ENCODE data around the gene VPS54. TPM values are rescaled to one million over a fixed set of nuclear protein-coding genes. Genes with fewer than 3 reads are reported as not detected.

The VPS54 gene
- total RNA-seq, 2 experiments from 2014 or later: 13.4 to 14.3 TPM

DNA sequence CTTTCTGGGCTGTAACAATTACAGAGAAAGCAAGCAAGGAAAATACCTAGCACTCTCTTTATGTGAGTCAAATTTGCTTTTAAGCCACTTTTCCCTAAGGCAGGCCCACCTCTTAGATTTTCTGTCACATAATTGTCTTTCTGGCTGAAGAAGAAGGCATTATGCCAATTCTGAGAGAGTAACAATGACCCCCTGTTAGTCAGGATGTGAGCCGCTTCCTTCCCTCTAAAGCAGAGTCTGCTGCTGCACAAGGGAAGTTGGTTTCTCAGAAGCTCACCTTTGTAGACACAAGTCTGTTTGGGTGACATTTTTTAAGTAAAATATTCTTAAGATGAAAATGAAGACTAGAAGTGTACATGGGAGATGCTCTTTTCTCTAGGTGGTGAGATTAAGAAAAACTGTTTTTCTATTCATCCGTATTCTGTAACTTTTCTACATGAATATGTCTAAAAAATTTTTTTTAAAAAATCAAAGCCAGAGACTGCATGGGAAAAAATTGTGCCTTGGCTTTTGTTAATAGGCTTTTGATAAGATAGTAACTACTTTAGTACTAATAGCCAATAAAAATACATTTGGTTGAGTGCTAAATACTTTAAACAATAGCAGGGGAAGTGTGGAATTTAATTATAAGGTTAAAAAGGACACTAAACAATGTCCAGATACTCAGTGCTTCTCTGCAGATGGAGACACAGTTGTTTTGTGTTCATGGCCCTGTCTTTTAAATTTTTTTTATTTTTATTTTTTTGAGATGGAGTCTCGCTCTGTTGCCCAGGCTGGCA lies 33.4 kb upstream of the VPS54 start:
- Mint-ChIP-seq H3K9me3 (ENCODE audit: insufficient read depth) (no peaks in the 10 kb centered on the region), H3K4me1 (ENCODE audit: low read depth) (peaks cover 40% of the 10 kb centered on the region), H3K36me3 (ENCODE audit: low read depth) (no peaks in the 10 kb centered on the region), H3K27me3 (ENCODE audit: low read depth) (no peaks in the 10 kb centered on the region), H3K27ac (no peak overlapping the region), H3K4me3 (no peak overlapping the region)
- DNase-seq (peak; percentile 35), ATAC-seq (peak; percentile 35)
- CTCF ChIA-PET: interaction anchor here (0.7 to 13.6 kb wide), 3 partner anchors 10 to 287 kb away, joined by 3 to 321 read pairs (median 4); no protein-coding TSS in a partner anchor
- POLR2A ChIA-PET: no interaction called here

DNA sequence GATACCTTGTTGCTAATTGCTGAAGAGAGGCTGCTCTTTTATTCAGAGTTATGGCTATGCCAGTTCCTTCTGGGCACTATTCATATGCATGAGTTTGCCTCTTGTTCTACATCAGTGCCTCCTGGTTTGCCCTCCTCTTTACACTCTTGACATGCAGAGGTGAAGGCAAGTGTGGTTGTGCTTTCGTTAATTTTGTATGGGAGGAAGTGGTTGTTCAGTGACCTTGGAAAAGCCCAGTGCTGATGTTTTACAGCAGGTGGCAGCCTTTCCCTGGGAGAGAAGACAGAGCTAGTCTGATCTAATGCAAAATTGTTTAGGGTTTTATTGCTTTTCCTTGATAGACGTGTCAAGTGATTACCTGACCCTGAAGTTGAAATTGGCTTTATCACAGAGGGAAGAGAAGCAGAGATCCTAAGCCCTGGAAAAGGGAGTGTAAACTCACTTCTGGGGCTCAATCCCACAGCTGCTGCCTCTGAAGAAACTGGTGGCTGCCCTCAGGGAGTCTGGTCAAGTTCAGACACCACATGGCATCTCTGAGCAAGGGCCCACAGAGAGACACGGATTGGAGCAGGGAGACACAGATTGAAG lies 30.5 kb upstream of the VPS54 start:
- no peaks in the 10 kb centered on the region for H3K27me3 Mint-ChIP-seq (ENCODE audit: low read depth)
- H3K36me3 Mint-ChIP-seq (ENCODE audit: low read depth): no peaks in the 10 kb centered on the region
- H3K4me3 Mint-ChIP-seq: no peak overlapping the region
- POLR2A ChIA-PET: interaction anchor here (0.8 to 1.3 kb wide), 3 partner anchors 31 to 278 kb away, joined by 3 to 13 read pairs (median 3); no protein-coding TSS in a partner anchor
- H3K4me1 Mint-ChIP-seq (ENCODE audit: low read depth): peaks cover 38% of the 10 kb centered on the region
- CTCF ChIA-PET: interaction anchor here (0.6 to 13.6 kb wide), 43 partner anchors 10 to 597 kb away, joined by 3 to 321 read pairs (median 4); partner anchors contain the start of gene AFTPH
- peak overlapping the region; percentile 21 for H3K27ac Mint-ChIP-seq
- DNase-seq (peak; percentile 83), ATAC-seq (peak; percentile 93)
- no peaks in the 10 kb centered on the region for H3K9me3 Mint-ChIP-seq (ENCODE audit: insufficient read depth)

DNA sequence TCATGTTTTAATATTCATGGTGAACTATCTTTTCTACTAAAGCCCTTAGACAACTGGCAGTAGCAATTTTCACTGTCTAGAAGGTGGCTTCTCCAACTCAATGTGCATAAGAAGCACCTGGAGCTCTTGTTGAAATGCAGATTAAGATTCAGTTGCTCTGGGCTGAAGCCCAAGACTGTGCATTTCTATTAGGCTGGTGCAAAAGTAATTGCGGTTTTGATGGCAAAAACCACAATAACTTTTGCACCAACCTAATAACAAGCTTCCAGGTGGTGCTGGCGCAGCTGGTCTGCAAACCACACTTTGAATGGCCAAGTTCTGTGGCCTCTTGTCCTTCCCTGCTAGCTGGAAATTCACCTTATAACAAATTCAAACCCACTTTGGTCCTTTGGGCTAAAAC lies 26.7 kb upstream of the VPS54 start:
- Mint-ChIP-seq H3K9me3 (ENCODE audit: insufficient read depth) (no peaks in the 10 kb centered on the region), H3K27me3 (ENCODE audit: low read depth) (no peaks in the 10 kb centered on the region), H3K27ac (no peak overlapping the region), H3K4me1 (ENCODE audit: low read depth) (peaks cover 10% of the 10 kb centered on the region), H3K4me3 (no peak overlapping the region), H3K36me3 (ENCODE audit: low read depth) (no peaks in the 10 kb centered on the region)
- CTCF ChIA-PET: interaction anchor here (1.1 to 13.6 kb wide), 2 partner anchors 24 to 283 kb away, joined by 4 to 321 read pairs; no protein-coding TSS in a partner anchor
- POLR2A ChIA-PET: no interaction called here
- no peak for ATAC-seq
- no peak for DNase-seq

DNA sequence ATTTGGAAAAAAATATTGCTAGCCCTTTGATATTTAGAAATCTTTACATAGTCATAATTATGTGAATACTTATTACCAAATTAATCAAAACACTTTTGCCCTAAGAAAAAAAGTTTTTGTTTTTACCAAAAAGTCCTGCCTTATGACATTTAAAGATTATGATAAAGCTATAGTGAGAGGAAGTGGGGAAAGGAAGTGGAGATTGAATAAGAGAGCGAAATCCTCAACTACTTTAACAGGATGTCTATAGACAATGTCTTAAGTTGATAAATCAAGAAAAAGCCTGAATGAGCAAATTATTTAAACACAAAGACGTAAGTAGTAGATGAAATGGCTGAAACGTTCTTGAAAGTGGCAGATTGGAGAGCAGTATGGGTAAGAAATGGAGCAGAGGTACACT lies 20.9 kb upstream of the VPS54 start:
- ChIA-PET CTCF (interaction anchor here (1.0 to 2.8 kb wide), 11 partner anchors 8 to 483 kb away, joined by 3 to 17 read pairs (median 4); partner anchors contain the start of gene AFTPH), POLR2A (interaction anchor here (1.4 kb wide), 1 partner anchor 1187 kb away, joined by 3 read pairs; the partner anchor contains the start of gene ACTR2)
- peak overlapping the region; percentile 51 for H3K27ac Mint-ChIP-seq
- peaks cover 32% of the 10 kb centered on the region for H3K4me1 Mint-ChIP-seq (ENCODE audit: low read depth)
- H3K4me3 Mint-ChIP-seq: no peak overlapping the region
- ATAC-seq (no peak), DNase-seq (no peak)
- H3K27me3 Mint-ChIP-seq (ENCODE audit: low read depth): no peaks in the 10 kb centered on the region
- no peaks in the 10 kb centered on the region for H3K9me3 Mint-ChIP-seq (ENCODE audit: insufficient read depth)
- peaks cover 5% of the 10 kb centered on the region for H3K36me3 Mint-ChIP-seq (ENCODE audit: low read depth)

DNA sequence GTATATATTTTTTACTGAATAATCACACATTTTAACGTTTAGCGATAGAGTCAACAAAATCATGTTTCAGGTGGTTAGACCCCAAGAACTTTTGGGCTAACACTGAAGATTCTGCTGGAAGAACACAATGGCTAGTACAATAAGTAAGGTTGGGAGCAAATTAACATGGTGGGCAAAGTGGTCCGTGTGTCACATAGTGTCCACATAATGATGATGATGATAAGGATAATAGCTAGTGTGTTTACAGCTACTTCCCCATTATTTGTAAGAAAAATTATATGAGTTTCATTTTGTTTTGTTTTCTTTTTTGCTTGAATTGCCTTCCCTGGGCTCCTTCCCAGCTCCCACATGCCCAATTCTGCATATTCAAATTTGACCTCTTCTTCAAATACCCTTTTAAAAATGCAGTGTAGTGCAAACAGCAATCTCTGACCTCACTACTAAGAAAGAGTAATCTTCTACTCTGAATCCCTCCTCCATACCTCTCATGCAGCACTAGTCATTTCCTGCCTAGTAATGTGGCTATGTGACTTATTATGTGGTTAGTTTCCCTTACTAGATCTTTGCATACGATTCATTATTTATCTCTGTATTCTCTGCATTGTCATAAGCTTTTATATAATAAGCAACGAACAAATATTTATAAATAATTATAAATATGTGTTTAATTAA lies 16.9 kb upstream of the VPS54 start:
- Mint-ChIP-seq H3K27ac (peak overlapping the region; percentile 79), H3K27me3 (ENCODE audit: low read depth) (no peaks in the 10 kb centered on the region), H3K4me3 (peak overlapping the region; percentile 19), H3K36me3 (ENCODE audit: low read depth) (peaks cover 17% of the 10 kb centered on the region), H3K4me1 (ENCODE audit: low read depth) (peaks cover 37% of the 10 kb centered on the region), H3K9me3 (ENCODE audit: insufficient read depth) (peaks cover 10% of the 10 kb centered on the region)
- CTCF ChIA-PET: interaction anchor here (1.0 to 2.6 kb wide), 5 partner anchors 12 to 291 kb away, joined by 3 to 13 read pairs (median 6); no protein-coding TSS in a partner anchor
- DNase-seq (peak; percentile 57), ATAC-seq (peak; percentile 98)
- POLR2A ChIA-PET: interaction anchor here (1.0 to 1.5 kb wide), 3 partner anchors 290 to 489 kb away, joined by 3 read pairs; partner anchors contain the start of gene AFTPH

DNA sequence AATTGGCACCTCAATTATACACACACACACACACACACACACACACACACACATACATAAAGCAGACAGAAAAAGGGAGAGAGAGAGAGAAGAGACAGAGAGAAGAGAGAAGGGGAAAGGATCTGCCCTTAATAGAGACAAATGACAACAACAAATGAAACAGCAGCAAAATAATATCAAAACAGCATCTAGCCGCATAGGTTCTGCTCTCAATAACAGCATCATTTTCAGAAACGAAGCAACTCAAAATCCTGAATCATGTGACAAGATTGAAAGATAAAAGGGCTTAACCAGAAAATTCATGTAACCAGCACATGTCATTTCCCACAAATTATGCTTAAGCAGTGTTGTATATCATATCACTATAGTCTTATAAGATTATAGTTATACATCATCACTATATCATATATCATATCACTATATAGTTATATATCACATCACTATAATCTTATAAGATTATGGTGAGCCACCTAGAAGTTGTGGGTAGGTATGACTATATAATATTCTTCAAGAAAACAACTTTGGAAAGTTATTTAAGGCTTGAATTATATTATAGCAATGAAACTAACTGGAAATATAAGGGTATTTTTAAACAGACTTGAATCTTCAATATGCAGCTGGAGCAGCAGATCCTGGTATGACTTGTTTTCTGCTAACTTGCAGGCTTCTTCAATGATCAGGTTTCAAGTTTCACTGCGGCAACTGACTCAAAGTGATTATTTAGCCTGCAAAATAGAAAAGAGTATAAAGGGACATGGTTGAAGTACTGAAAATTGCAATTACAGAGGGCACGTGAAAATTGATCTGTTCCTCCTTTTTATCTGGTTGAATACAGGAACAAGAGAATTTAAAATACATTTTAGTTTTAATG lies 16.1 kb upstream of the VPS54 start:
- Mint-ChIP-seq H3K4me1 (ENCODE audit: low read depth) (peaks cover 32% of the 10 kb centered on the region), H3K9me3 (ENCODE audit: insufficient read depth) (peaks cover 10% of the 10 kb centered on the region), H3K27me3 (ENCODE audit: low read depth) (peaks cover 3% of the 10 kb centered on the region), H3K36me3 (ENCODE audit: low read depth) (peaks cover 17% of the 10 kb centered on the region), H3K27ac (peak overlapping the region; percentile 79), H3K4me3 (no peak overlapping the region)
- ChIA-PET CTCF (interaction anchor here (1.0 to 2.6 kb wide), 5 partner anchors 11 to 292 kb away, joined by 3 to 13 read pairs (median 6); no protein-coding TSS in a partner anchor), POLR2A (interaction anchor here (0.6 to 1.5 kb wide), 4 partner anchors 291 to 626 kb away, joined by 3 to 4 read pairs (median 3); partner anchors contain the start of gene AFTPH)
- no peak for DNase-seq
- ATAC-seq: no peak

DNA sequence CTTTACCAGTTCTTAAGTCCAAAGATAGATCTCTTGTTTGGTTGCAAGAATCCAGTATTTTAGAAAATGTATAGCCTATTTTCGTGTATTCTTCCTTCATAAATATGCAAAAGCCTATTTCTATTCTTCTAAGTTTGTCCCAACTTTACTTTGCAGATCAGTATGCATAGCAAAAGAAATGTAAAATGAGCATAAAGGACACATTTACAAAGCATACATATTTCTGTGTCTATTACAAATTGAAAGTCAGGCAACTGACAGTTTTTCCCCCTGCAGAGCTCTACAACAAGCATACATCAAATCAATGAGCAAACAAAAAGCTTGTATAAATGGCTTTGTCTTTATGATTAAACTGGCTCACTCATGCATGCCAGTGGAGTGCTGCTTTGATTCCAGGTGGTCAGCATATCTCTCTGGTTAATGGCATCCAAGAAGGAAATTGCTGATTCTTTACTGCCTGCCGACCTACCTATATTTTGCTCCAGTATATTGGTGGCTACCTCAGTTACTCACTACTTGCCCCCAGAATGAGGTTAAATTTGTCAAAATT lies 10.0 kb upstream of the VPS54 start:
- H3K4me3 Mint-ChIP-seq: no peak overlapping the region
- no peak for ATAC-seq
- H3K9me3 Mint-ChIP-seq (ENCODE audit: insufficient read depth): peaks cover under 1% of the 10 kb centered on the region
- peaks cover 16% of the 10 kb centered on the region for H3K4me1 Mint-ChIP-seq (ENCODE audit: low read depth)
- H3K27me3 Mint-ChIP-seq (ENCODE audit: low read depth): peaks cover 3% of the 10 kb centered on the region
- ChIA-PET CTCF (interaction anchor here (1.2 kb wide), 1 partner anchor 10 kb away, joined by 3 read pairs; no protein-coding TSS in a partner anchor), POLR2A (no interaction called here)
- H3K36me3 Mint-ChIP-seq (ENCODE audit: low read depth): peaks cover 3% of the 10 kb centered on the region
- no peak overlapping the region for H3K27ac Mint-ChIP-seq
- DNase-seq: no peak

DNA sequence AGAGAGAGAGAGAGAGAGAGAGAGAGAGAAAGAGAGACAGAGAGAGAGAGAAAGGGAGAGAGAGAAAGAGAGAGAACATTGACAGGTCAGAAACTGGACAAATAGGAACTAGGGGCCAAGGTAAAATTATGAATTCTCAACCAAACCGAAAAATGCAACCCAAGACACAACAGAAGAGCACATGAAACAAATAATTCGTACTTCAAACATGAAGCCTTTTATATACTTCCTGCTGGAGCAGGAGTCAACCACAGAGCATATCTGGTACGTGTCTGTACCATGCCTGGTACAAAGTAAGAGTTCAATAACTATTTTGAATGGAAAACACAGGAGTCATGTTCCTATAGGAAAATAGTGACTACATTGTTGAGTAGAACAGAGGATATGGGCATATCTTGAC lies 6.5 kb upstream of the VPS54 start:
- POLR2A ChIA-PET: no interaction called here
- peaks cover 2% of the 10 kb centered on the region for H3K36me3 Mint-ChIP-seq (ENCODE audit: low read depth)

DNA sequence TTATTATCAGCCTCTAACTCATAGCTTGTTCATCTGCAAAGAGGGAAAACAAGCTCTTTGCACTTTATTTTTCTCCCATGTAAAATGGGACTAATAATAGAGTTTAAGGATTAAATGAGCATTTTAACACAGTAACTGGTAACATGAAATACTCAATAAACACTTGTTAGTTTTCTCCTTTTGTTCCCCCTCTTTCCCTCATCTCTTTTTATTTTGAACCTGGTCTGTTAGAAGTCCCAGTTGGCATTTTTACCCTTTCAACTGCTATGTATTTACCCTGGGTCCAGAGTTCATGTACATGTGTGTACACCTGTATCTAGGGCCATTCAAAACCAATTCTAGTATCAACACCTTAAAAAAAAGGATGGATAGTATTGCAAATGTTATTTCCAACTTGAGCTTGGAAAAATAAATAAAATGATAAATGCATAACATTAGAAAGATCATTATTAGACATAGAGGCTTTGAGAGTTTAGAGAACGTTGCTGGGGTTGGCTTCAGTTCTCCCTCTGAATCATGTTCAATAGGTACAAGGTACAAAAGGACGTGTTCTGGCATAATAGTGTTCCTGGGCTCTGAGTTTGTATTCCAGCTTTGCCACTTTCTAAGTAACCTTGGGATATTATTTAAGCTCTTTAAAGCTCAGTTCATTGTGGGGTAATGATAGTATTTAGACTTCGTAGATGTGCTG lies 5.2 kb upstream of the VPS54 start:
- ChIA-PET CTCF (interaction anchor here (0.9 to 4.3 kb wide), 6 partner anchors 12 to 307 kb away, joined by 3 to 30 read pairs (median 10); no protein-coding TSS in a partner anchor), POLR2A (no interaction called here)
- H3K27ac Mint-ChIP-seq: no peak overlapping the region
- H3K9me3 Mint-ChIP-seq (ENCODE audit: insufficient read depth): no peaks in the 10 kb centered on the region
- no peaks in the 10 kb centered on the region for H3K27me3 Mint-ChIP-seq (ENCODE audit: low read depth)
- H3K36me3 Mint-ChIP-seq (ENCODE audit: low read depth): peaks cover 2% of the 10 kb centered on the region
- no peak overlapping the region for H3K4me3 Mint-ChIP-seq
- DNase-seq (no peak), ATAC-seq (no peak)
- peaks cover 37% of the 10 kb centered on the region for H3K4me1 Mint-ChIP-seq (ENCODE audit: low read depth)

More for the DNA sequence above, 6.5 kb upstream of the VPS54 start:
- peak overlapping the region; percentile 6 for H3K4me3 Mint-ChIP-seq
- H3K27ac Mint-ChIP-seq: peak overlapping the region; percentile 31
- DNase-seq: no peak
- H3K4me1 Mint-ChIP-seq (ENCODE audit: low read depth): peaks cover 24% of the 10 kb centered on the region
- H3K9me3 Mint-ChIP-seq (ENCODE audit: insufficient read depth): no peaks in the 10 kb centered on the region
- CTCF ChIA-PET: no interaction called here
- ATAC-seq: peak; percentile 67
- H3K27me3 Mint-ChIP-seq (ENCODE audit: low read depth): peaks cover 2% of the 10 kb centered on the region

Measured in activated CD8-positive, alpha-beta T cell treated with anti-CD3 and anti-CD28 coated beads, Interleukin-2, amount 10 ng/mL, durations not matched to agents 7 days and 5 days (primary cell).